Measurements from ENCODE around the gene SPCS3.

DNA sequence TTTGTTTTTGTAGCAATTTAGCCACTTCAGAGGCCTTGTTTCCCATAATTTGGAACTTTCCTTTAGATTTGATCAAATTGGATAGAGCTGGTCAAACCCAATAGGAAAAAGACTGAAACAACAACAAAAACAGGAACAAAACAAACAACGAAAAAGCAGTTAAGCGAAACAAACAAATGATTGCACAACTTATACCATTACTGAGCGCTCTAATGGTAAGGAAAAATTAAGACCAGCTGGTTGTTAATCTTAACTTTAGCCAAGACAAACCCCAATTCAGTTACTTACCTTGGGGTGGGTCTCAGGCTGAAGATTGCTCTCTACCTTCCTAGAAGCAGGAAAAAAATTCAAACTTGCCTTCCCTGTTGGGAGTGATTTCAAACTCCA, 38.3 kb downstream of the SPCS3 start:
- TF ChIP-seq SUZ12 (IDR thresholded peaks at IDR 0.05), result no peak
- no peak for TF ChIP-seq ARNT (IDR thresholded peaks at IDR 0.05)
- no peak for TF ChIP-seq TARDBP (IDR thresholded peaks at IDR 0.05)
- TF ChIP-seq HDGF (IDR thresholded peaks at IDR 0.05; ENCODE audit: borderline replicate concordance), result no peak
- TF ChIP-seq FOXM1 (IDR thresholded peaks at IDR 0.05; ENCODE audit: borderline replicate concordance), result no peak
- TF ChIP-seq SP1 (IDR thresholded peaks at IDR 0.05), result no peak
- no peak for TF ChIP-seq CTBP1 (IDR thresholded peaks at IDR 0.05; ENCODE audit: borderline replicate concordance)
- TF ChIP-seq NFRKB (IDR thresholded peaks at IDR 0.05), result no peak
- TF ChIP-seq FOXK2 (IDR thresholded peaks at IDR 0.05), result no peak
- no peak for TF ChIP-seq FOXA1 (IDR thresholded peaks at IDR 0.05)
- TF ChIP-seq ZNF384 (IDR thresholded peaks at IDR 0.05), result no peak
- TF ChIP-seq BHLHE40 (IDR thresholded peaks at IDR 0.05; ENCODE audit: borderline replicate concordance), result no peak

All from HEK293T (cell line).